HG03045 (cell line): ENCODE measurements around the gene LRRC31.

Experiments used
- ATAC-seq: cut with Tn5 transposase; IDR thresholded peaks from one replicate; pipeline ENCODE4 v1.9.1; 2021; ENCODE audit warnings: mild to moderate bottlenecking, moderate library complexity; ENCODE audit not compliant: unreplicated experiment

LRRC31 gene

DNA sequence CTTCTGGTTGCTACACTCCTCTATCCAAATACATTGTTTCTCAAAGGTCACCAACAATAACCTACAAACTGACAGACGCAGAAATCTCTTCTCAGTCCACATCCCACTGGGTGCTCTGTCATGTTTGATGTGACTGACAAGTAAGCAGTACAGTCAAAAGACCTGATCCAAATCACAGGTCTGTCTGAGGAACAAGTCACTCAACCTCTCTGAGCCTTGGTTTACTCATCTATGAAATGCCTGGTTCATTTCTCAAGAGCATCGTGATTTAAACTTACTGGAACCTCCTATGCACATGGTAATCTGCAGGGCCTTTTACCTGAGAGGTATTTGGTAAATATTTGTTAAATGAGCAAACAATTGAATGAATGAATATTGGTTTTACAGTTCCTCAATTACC lies 5.5 kb downstream of the LRRC31 start:
- no peak for ATAC-seq

DNA sequence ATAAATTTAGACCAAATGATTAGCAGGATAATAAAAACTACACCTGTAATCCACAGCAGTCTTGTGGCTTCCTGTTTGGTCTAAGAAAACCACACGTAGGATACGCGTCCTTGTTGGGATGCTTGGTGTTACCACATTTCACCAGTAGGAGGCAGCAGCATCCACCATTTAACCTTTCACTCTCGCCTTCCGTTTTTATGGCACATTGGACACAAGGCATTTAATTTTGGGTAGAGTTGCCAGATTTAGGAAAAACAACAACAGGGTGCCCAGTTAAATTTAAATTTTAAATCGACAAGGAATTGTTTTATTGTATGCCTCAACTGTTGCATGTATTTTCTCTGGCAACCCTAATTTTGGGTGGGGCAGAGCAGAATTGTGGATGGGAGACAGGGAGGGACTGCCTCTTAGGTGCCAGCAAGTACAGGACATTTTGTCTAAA lies 6.3 kb downstream of the LRRC31 start:
- ATAC-seq = peak; percentile 70

DNA sequence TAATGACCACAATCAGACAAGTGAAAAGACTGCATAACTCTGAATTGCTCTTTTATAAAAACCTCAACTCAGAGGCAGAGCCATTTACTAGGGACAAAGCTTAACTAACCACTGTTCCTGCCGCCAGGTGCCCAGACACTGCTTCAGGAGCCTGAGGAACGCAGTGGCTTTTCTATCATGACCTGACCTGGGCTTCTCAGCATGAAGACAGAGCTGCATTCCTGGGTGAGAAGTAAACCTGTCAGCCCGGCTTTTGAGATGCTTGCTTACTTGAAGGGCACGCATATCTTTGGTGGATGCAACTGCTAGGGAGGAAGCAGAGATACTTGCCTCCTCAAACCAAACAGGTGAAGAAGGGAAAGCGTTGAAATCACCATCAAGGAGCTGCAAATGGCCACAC lies 7.9 kb downstream of the LRRC31 start:
- ATAC-seq = no peak

DNA sequence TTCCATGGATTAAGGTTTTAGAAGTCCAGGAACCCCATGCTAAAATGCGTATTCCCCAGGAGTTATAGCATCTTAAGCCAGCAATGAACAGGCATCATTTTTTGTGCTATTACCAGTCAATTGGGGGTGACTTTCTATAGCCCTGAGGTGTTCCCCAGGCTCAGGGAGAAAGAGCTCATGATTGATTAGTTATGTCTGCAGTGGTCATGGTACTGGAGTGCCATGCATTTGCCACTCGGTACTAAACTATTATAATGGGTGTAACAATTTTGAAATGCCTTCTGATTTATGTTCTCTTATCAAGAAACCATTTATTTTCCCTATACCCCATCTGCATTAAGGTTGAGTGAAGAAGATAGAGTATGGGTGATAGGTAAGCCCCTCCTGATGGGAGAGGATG lies 11.9 kb downstream of the LRRC31 start:
- no peak for ATAC-seq

DNA sequence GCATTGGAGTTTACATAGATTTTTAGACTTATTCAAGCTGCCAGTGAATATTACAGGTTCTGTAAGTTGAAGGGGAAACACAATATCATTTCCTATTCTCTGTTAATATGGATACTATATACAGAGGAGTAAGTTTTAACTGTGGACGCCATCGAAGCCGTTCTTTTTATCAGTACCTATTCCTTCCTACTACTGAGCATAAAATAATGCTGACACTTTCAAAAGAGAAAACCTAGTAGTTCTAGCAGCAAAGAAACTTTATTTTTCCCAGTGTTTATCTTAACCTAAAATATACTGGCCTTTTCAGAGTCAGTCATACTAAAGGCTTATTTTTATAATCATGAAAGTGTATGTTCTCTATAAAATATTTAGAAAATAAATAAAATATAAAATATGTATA lies 14.2 kb downstream of the LRRC31 start:
- no peak for ATAC-seq

DNA sequence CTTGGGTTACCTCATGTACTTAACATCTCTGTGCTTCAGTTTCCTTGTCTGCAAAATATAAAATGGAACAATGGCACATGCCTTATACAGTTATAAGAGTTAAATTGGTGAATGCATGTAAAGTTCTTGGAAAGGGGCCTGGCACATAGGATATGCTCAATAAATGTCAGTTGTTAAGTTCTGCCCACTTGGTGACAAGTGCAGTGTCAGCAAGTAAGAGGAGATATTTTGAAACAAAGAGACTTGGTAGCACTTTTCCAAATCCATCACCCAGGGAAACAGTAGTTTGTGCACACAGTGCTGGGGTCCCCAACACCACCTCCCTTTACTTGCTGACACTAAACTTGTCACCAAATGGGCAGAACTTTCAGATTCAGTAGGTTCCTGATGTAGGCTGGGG lies 19.1 kb downstream of the LRRC31 start:
- ATAC-seq = no peak

DNA sequence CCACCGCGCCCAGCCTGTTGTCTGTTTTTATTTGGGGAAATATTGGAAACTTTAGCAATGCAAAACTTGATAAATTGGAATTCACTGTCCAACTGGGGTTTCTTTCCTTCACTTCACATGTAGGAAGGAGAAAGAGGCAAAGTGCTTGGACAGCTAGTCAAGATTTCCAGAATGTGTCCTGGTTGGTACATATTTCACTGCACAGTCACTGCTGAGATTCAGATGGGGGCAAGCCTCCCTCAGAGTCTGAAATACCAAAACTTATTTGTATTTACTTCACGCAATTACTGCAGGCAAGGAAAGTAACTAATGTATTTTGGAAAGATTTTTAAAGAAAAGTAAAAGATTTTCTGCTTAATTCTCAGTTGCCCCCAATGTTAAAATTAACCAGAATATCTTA lies 21.0 kb downstream of the LRRC31 start:
- ATAC-seq = no peak

DNA sequence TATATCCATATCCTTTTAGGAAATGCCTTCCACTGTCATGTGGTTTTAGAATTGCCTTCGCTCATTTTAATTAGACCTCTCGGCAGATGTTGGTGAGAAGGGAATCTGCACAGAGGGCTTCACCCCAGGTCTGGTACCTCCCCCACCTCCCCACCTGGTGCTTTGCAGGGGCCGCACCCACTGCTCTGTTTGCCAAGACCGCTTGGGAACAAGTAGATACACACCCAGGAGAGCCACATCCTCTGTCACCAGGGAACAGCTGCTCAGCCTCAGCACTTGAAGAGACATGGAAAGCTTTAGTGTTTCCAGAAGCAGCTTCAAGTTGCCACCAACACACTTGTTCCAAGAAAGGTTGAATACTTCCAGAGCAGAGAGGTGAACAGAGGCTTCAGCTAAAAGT lies 21.8 kb downstream of the LRRC31 start:
- no peak for ATAC-seq

DNA sequence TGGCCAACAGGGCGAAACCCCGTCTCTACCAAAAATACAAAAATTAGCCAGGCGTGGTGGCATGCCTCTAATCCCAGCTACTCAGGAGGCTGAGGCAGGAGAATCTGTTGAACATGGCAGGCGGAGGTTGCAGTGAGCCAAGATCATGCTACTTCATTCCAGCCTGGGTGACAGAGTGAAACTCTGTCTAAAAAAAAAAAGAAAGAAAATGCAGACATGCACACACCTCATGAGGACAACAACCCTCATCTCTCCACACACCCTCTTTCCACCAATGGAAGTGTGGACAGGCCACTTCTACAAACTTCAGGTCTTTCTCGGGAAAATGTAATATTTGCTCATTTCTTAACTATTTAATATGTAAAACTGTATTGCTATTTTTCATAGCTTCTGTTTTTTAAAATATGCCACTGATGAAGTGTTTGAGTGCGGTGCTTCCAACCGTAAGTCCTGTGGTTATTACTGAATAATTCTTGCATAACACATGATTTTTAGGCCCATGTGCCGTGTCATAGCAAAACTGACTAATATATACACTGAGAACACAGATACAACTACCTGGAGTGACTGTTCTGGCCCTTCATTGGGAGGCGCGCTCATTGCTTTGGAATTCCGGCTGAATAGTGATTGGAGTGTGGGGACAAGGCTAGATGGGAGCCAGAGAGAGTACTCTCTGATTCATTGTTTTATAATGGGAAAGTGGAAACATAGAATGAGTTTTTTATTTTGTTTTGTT lies 23.1 kb downstream of the LRRC31 start:
- ATAC-seq = peak; percentile 94

DNA sequence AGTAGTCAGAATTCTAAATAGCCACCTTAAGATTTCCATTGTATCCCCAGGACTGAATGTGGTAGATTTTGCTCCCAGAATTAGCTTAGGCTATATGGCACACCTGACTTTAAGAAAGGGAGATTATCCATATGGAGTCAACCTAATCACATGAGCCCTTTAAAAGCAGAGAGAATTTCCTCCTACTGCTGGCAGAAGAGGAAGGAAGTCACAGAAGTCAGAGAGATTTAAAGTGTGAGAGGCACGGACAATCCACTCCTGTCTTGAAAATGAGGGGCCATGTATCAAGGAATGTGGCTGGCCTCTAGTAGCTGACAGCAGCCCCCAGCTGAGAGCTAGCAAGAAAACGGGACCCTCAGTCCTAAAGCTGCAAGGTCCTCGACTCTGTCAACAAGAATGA lies 26.8 kb downstream of the LRRC31 start:
- no peak for ATAC-seq

DNA sequence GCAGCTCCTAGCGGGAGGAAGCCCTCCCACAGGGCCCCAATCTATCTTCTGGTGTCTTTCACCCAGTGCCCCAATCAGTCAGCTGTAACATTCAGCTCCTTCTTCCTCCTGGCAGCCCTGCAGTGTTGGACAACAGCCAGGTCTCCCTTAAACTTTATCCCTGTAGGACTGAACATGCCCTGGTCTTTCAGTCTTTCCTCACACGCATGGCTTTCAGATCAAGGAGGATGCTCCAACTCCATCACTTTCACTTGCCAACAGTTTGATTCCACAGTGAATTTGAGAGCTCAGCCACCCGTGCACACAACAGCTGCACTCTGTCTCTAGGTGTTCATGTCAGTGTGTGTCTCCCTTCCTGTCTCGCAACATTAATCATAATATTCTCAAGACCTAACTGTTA lies 28.6 kb downstream of the LRRC31 start:
- no peak for ATAC-seq

DNA sequence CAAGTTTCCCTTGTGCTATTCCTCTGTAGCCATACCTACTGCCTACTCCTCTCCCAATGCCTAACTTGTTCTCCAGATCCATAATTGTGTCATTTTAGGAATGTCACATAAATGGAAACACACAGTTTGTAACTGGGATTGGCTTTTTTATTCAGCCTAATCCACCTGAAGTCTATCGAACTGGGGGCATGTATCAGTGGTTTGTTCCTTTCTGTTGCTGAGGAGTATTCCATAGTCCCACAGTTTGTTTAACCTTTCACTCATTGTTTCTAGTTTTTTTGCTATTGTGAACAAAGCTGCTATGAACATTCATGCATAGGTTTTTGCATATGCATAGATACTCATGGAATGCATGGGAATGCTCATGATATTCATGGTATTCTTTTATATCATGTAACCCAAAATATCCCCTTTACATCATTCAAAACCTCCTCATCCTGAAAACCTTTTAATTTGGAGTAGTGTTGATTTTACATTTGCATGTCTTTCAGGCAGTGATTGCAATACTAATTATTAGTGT lies 31.2 kb downstream of the LRRC31 start:
- ATAC-seq = no peak

DNA sequence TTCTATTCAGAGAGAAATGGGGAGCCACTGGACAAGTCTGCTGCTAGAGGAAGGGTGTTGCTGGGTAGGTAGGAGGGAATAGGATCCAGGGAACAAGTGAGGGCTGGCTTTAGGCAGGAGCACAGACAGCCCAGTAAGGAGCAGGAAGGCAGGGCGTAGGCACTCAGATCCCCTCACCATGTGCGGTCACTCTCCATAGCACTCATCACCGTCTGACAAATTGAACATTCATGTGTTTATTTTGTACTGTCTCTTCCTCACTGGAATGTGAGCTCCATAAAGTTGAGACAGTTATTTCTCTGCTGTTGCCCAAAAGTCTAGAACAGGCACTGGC lies 32.8 kb downstream of the LRRC31 start:
- ATAC-seq = no peak

DNA sequence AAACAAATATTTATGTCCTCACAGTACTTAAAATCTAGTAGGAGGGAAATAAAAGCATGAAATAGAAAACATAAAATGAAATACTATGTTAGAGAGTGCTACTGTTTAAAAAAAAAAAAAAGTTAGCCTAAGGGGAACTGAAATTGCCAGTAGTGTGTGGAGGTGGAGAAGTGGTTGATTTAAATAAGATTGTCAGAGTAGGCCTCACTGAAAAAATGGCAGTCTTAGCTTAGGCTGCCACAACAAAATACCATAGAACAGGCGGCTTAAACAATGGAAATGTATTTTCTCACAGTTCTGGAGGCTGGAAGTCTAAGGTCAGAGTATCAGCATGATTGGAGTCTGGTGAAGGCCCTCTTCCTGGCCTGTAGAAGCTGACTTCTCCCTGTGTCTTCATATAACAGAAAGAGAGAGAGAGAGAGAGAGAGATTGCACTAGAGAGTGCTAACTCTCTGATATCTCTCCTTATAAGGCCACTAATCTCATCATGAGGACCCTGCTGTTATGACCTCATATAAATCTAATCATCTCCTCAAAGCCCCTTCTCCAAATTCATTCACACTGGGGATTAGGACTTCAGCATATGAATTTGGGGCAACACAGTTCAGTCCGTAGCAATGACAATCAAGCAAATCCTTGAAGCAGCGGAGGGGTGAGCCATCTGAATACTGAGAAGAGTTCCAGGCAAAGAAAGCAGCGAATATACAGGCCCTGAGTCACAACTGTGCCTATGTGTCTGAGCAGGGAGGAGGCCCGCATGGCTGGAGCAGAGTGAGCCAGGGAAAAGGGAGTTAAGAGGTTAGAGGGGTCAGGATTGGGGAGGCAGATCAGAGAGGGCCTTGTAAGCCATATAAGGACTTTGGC lies 33.4 kb downstream of the LRRC31 start:
- ATAC-seq = peak; percentile 87

DNA sequence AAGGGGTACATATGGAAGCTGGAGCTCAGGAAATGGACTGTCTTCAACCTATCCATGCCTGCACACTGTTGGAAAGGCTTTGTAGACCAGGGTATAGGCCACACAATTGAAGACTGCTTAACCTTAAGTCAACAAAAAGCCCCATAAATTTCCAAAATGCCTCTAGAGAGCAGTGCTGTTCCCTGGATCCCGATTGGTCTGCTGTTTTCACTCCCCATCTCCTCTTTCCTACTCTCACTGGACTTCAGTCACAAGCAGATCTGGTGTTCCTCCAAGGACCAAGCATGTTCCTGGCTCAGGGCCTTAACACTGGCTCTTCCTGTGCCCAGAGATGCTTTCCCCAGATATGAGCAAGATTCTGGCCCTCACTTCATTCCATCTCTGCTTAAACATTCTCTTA lies 34.2 kb downstream of the LRRC31 start:
- ATAC-seq = no peak

DNA sequence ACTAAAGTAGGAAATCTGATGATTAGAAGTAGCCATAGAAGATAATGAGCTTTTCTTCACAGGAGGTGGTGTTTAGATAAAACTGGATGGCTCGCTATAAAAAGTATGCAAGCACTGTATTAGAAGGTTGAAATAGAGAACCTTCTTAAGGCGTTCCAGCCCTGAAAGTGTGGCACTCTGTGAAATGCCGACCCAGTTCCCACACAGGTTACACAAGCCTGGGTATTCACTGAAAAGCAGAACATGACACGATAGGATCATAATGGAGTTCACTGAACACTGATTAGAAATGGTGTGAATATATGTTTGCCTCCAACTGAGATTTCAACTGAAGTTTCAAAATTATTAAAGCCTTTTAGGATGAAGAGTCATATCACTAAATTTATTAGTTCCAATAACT lies 42.0 kb downstream of the LRRC31 start:
- no peak for ATAC-seq

DNA sequence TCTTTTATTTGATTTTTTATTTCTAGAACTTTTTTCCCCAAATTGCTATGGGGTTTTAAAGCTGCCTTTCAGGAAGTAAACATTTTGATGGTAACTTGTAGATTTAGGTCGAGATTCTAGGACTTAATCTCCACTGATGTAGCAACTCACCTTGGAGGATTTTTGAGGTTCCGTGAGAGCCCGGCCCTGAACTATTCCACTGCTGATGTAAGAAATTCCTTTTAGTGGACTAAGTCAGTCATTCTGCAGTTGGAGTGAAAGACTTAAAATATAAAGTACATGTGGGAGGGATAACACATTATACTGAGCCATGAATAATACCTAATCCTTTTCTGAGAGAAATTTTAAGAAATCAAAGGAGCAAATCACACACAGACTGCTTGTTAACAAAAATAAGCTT lies 44.4 kb downstream of the LRRC31 start:
- ATAC-seq = no peak

DNA sequence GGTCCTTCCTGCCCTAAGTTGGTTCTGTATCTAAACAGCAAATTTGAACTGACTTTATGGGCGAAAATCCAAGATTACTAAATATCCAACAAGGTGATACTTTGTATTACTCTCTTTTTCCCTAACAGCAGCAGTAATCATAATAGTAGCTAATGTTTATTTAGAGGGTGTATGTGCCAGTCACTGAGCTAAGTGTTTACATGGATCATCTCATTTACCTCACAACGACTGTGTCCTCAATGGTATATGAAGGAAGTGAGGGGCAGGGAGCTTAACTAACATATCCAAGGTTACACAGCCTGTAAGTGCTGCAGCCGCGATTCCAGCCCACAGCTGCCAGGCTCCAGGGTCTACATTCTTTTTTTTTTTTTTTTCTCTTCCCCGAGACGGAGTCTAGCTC lies 46.8 kb downstream of the LRRC31 start:
- ATAC-seq = no peak

DNA sequence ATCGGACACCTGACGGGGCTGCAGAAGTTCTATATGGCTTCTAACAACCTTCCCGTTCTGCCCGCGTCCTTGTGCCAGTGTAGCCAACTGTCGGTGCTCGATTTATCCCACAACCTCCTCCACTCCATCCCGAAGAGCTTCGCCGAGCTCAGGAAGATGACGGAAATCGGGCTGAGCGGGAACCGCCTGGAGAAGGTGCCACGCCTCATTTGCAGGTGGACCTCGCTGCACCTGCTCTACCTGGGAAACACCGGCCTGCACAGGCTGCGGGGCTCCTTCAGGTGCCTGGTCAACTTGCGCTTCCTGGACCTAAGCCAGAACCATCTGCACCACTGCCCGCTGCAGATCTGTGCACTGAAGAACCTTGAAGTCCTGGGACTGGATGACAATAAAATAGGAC lies 47.2 kb downstream of the LRRC31 start:
- ATAC-seq = no peak

DNA sequence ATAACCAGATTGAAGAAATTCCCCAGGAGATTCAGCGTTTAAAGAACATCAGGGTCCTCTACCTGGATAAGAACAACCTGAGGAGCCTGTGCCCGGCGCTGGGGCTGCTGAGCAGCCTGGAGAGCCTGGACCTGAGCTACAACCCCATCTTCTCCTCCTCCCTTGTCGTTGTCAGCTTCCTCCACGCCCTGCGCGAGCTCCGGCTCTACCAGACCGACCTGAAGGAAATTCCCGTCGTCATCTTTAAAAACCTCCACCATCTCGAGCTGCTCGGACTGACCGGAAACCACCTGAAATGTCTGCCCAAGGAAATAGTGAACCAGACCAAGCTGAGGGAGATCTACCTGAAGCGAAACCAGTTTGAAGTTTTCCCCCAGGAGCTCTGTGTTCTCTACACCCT lies 47.6 kb downstream of the LRRC31 start:
- ATAC-seq = no peak

DNA sequence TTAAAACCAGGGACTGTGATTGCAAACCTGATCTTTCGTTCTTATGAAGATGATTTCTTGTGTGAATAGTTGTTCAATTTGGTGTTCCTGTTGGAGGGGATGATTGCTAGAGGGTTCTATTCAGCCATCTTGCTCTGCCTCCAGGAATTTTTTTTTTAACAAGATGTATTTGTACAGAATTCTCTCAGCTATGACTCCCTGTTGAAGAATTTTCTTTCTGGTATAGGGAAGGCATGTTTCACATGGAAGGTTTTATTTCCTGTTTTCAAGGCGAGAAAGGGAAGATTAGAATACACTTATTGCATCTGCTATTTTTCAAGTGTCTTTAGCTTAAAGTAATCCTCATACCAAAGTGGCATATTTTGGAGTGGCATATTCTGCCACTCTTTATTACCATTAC lies 51.4 kb downstream of the LRRC31 start:
- ATAC-seq = no peak

DNA sequence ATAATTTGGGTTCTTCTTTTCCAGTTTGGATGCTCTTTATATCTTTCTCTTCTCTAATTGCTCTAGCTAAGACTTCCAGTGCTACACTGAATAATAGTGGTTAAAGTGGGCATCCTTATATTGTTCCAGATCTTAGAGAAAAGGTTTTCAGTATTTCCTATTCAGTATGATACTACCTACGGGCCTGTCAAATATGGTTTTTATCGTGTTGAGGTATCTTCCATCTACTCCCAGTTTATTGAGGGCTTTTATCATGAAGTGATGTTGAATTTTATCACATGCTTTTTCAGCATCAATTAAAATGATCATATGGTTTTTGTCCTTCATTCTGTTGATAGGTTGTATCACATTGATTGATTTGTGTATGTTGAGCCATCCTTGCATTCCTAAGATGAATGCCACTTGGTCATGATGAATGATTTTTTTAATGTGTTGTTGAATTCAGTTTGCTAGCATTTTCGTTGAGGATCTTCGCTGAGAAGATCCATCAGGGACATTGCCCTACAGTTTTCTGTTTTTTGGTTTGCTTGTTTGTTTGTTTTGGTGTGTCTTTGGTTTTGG lies 54.1 kb downstream of the LRRC31 start:
- no peak for ATAC-seq
